ENCODE data around the gene ATG13.

- no peak for TF ChIP-seq CTCF (IDR thresholded peaks at IDR 0.05)
- no peak for TF ChIP-seq POLR2A (IDR thresholded peaks at IDR 0.05)
- TF ChIP-seq EP300 (IDR thresholded peaks at IDR 0.05) = no peak
Measured at GRCh38 chr11:46719543-46720218, 102.3 kb downstream of the ATG13 start.

Measured in ovary (tissue), 3 donors.